ENCODE data around the gene COQ10A.
"Not testable (repeated sequence)": the region's sequence is repeated elsewhere in the genome, so short reads cannot be mapped to it uniquely, and the experiment has no call there.

- TF ChIP-seq EP300 (IDR thresholded peaks at IDR 0.05; ENCODE audit: borderline replicate concordance); FOXM1 (IDR thresholded peaks at IDR 0.05; ENCODE audit: borderline replicate concordance, low read depth); CEBPB (IDR thresholded peaks at IDR 0.05); EGR1 (IDR thresholded peaks at IDR 0.05); REST (IDR thresholded peaks at IDR 0.05; ENCODE audit: low read depth): not testable (repeated sequence)
- peak; percentile 15; the same call in 1 of the 2 replicates for TF ChIP-seq RAD21 (IDR thresholded peaks at IDR 0.05; ENCODE audit: low read depth)
These were observed 3.8 kb upstream of the COQ10A start for GRCh38 chr12:56262955-56263354.

Data from Ishikawa (cell line).